ENCODE data around the gene GRM7.

GRCh38 chr3:7075901-7076300, 215.0 kb downstream of the GRM7 start:
- no peak for TF ChIP-seq POLR2AphosphoS5 (IDR thresholded peaks at IDR 0.05)
- TF ChIP-seq CTCF (IDR thresholded peaks at IDR 0.05): no peak
- TF ChIP-seq EP300 (IDR thresholded peaks at IDR 0.05): no peak
